WTC11 (cell line): ENCODE measurements around the gene FUT2.

Source experiments
- ATF6 ChIP-seq: sonication (generic); formaldehyde crosslinking; IDR thresholded peaks from 2 replicates; pipeline ENCODE4 v1.8.1; 2023; ENCODE audit warnings: mild to moderate bottlenecking, missing genetic modification reagents
- CBFB ChIP-seq: sonication (generic); formaldehyde crosslinking; IDR thresholded peaks from 2 replicates; pipeline ENCODE4 v1.8.1; 2022; ENCODE audit warnings: mild to moderate bottlenecking, low read depth, missing genetic modification reagents
- E2F1 ChIP-seq: sonication (generic); formaldehyde crosslinking; IDR thresholded peaks from 2 replicates; pipeline ENCODE4 v1.8.0; 2022; ENCODE audit warnings: mild to moderate bottlenecking, missing genetic modification reagents
- GTF2I ChIP-seq: fragments of 250-450 bp; sonication (Bioruptor Pico); conservative IDR thresholded peaks from 2 replicates; pipeline ENCODE4 v1.4.0; 2021; ENCODE audit warnings: mild to moderate bottlenecking
- JUN ChIP-seq: sonication (generic); formaldehyde crosslinking; IDR thresholded peaks from 2 replicates; pipeline ENCODE4 v1.8.0; 2023; ENCODE audit warnings: mild to moderate bottlenecking, missing genetic modification reagents
- NR2C2 ChIP-seq: sonication (generic); formaldehyde crosslinking; IDR thresholded peaks from 2 replicates; pipeline ENCODE4 v1.8.0; 2022; ENCODE audit warnings: mild to moderate bottlenecking, missing genetic modification reagents
- TEAD4 ChIP-seq: sonication (generic); formaldehyde crosslinking; IDR thresholded peaks from 2 replicates; pipeline ENCODE4 v1.8.0; 2022; ENCODE audit warnings: mild to moderate bottlenecking, missing genetic modification reagents
- ZNF317 ChIP-seq: sonication (generic); formaldehyde crosslinking; IDR thresholded peaks from 2 replicates; pipeline ENCODE4 v1.8.1; 2023; ENCODE audit warnings: low read depth, mild to moderate bottlenecking, moderate library complexity, missing genetic modification reagents, borderline replicate concordance
- TF ChIP-seq, protein P1 (sequence below): fragments of 200-600 bp; IDR thresholded peaks from 2 replicates; pipeline ENCODE4 v1.8.0; 2022; ENCODE audit warnings: antibody characterized with exemption

- TF ChIP-seq E2F1 (no peak), JUN (CRISPR knock-in tag) (no peak), ZNF317 (CRISPR knock-in tag) (no peak), ATF6 (CRISPR knock-in tag) (no peak), TEAD4 (no peak), GTF2I (CRISPR knock-in tag) (no peak), NR2C2 (CRISPR knock-in tag) (no peak), CBFB (no peak)
- TF ChIP-seq, protein P1, sequence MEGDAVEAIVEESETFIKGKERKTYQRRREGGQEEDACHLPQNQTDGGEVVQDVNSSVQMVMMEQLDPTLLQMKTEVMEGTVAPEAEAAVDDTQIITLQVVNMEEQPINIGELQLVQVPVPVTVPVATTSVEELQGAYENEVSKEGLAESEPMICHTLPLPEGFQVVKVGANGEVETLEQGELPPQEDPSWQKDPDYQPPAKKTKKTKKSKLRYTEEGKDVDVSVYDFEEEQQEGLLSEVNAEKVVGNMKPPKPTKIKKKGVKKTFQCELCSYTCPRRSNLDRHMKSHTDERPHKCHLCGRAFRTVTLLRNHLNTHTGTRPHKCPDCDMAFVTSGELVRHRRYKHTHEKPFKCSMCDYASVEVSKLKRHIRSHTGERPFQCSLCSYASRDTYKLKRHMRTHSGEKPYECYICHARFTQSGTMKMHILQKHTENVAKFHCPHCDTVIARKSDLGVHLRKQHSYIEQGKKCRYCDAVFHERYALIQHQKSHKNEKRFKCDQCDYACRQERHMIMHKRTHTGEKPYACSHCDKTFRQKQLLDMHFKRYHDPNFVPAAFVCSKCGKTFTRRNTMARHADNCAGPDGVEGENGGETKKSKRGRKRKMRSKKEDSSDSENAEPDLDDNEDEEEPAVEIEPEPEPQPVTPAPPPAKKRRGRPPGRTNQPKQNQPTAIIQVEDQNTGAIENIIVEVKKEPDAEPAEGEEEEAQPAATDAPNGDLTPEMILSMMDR: no peak
These were observed 2.3 kb downstream of the FUT2 start for GRCh38 chr19:48698046-48698445.
